ENCODE measurements around the gene NUFIP2. TPM values are rescaled to one million over a fixed set of nuclear protein-coding genes. Genes with fewer than 3 reads are reported as not detected.
A peak's percentile ranks its signal among the peaks of the same experiment; 100 is the strongest.
"Not testable (repeated sequence)": the region's sequence is repeated elsewhere in the genome, so short reads cannot be mapped to it uniquely, and the experiment has no call there.

The NUFIP2 gene
- 68.1 TPM for total RNA-seq (ENCODE audit: unreplicated experiment)
- long read RNA-seq, partial matches to known transcripts: 3 of 3 reads
- long read RNA-seq, other reads (novel, unspliced or antisense): 0 of 3 reads

- Mint-ChIP-seq H3K9me3 (ENCODE audit: unreplicated experiment) (no peaks in the 10 kb centered on the region), H3K4me3 (ENCODE audit: unreplicated experiment) (peak within 1 kb of the TSS; percentile 100), H3K4me1 (ENCODE audit: unreplicated experiment) (peaks cover 30% of the 10 kb centered on the region), H3K27ac (ENCODE audit: unreplicated experiment) (peak within 1 kb of the TSS; percentile 99), H3K27me3 (ENCODE audit: unreplicated experiment) (peaks cover 13% of the 10 kb centered on the region), H3K36me3 (ENCODE audit: low read depth, unreplicated experiment) (peaks cover 11% of the 10 kb centered on the region)
- DNase-seq (ENCODE audit: low spot score): peak; percentile 98
- TF ChIP-seq CTCF (IDR thresholded peaks at IDR 0.05; ENCODE audit: unreplicated experiment): no peak
Measured at GRCh38 chr17:29293890-29294579, at the start of gene NUFIP2. Gene NUFIP2, minus strand, starts transcription at chr17:29294148. Its CDS starts 89 bp downstream, at chr17:29294059.

GRCh38 chr17:29342158-29342765, 48.3 kb upstream of the NUFIP2 start:
- no peaks in the 10 kb centered on the region for H3K36me3 Mint-ChIP-seq (ENCODE audit: low read depth, unreplicated experiment)
- H3K9me3 Mint-ChIP-seq (ENCODE audit: unreplicated experiment): no peaks in the 10 kb centered on the region
- peaks cover 1% of the 10 kb centered on the region for H3K27me3 Mint-ChIP-seq (ENCODE audit: unreplicated experiment)
- H3K4me1 Mint-ChIP-seq (ENCODE audit: unreplicated experiment): peaks cover 3% of the 10 kb centered on the region
- H3K27ac Mint-ChIP-seq (ENCODE audit: unreplicated experiment): no peak overlapping the region
- H3K4me3 Mint-ChIP-seq (ENCODE audit: unreplicated experiment): no peak overlapping the region
- no peak for TF ChIP-seq CTCF (IDR thresholded peaks at IDR 0.05; ENCODE audit: unreplicated experiment)
- no peak for DNase-seq (ENCODE audit: low spot score)

- Mint-ChIP-seq H3K27ac (ENCODE audit: unreplicated experiment) (no peak overlapping the region), H3K4me1 (ENCODE audit: unreplicated experiment) (peaks cover 3% of the 10 kb centered on the region), H3K4me3 (ENCODE audit: unreplicated experiment) (no peak overlapping the region), H3K9me3 (ENCODE audit: unreplicated experiment) (no peaks in the 10 kb centered on the region), H3K36me3 (ENCODE audit: low read depth, unreplicated experiment) (no peaks in the 10 kb centered on the region), H3K27me3 (ENCODE audit: unreplicated experiment) (peaks cover 1% of the 10 kb centered on the region)
- TF ChIP-seq CTCF (IDR thresholded peaks at IDR 0.05; ENCODE audit: unreplicated experiment): no peak
- DNase-seq (ENCODE audit: low spot score): no peak
Measured at GRCh38 chr17:29341726-29342125, 47.8 kb upstream of the NUFIP2 start.

- not testable (repeated sequence) for H3K9me3 Mint-ChIP-seq (ENCODE audit: unreplicated experiment); H3K36me3 Mint-ChIP-seq (ENCODE audit: low read depth, unreplicated experiment); H3K4me3 Mint-ChIP-seq (ENCODE audit: unreplicated experiment); DNase-seq (ENCODE audit: low spot score); H3K27me3 Mint-ChIP-seq (ENCODE audit: unreplicated experiment); H3K27ac Mint-ChIP-seq (ENCODE audit: unreplicated experiment); H3K4me1 Mint-ChIP-seq (ENCODE audit: unreplicated experiment)
Measured at GRCh38 chr17:29339016-29339415, 45.1 kb upstream of the NUFIP2 start.

GRCh38 chr17:29331708-29332085, 37.7 kb upstream of the NUFIP2 start:
- Mint-ChIP-seq H3K36me3 (ENCODE audit: low read depth, unreplicated experiment) (no peaks in the 10 kb centered on the region), H3K4me1 (ENCODE audit: unreplicated experiment) (no peaks in the 10 kb centered on the region), H3K27me3 (ENCODE audit: unreplicated experiment) (peaks cover 5% of the 10 kb centered on the region), H3K9me3 (ENCODE audit: unreplicated experiment) (no peaks in the 10 kb centered on the region), H3K27ac (ENCODE audit: unreplicated experiment) (no peak overlapping the region), H3K4me3 (ENCODE audit: unreplicated experiment) (no peak overlapping the region)
- TF ChIP-seq CTCF (IDR thresholded peaks at IDR 0.05; ENCODE audit: unreplicated experiment): no peak
- DNase-seq (ENCODE audit: low spot score): no peak
